Mucosa of gallbladder (tissue), 1 donor: Measurements from ENCODE around the gene CFAP410. TPM values are rescaled to one million over a fixed set of nuclear protein-coding genes. Genes with fewer than 3 reads are reported as not detected.

Source experiments
- DNase-seq: peaks from one replicate; pipeline ENCODE4 v3.0.0-alpha.2; 2020; ENCODE audit warnings: low spot score
- total RNA-seq: library from RNA; stranded (reverse); gene quantifications from one replicate; pipeline ENCODE4 v1.2.1, GENCODE V29; 2021
- donor health status: DM: no; HTN: no; CAD: no.

CFAP410 gene
- total RNA-seq, 1 donor from 2014 or later, result 24.7 TPM

- DNase-seq, result no peak
Measured at GRCh38 chr21:44299085-44299457, 40.1 kb downstream of the CFAP410 start.

GRCh38 chr21:44298301-44298700 lies 40.9 kb downstream of the CFAP410 start:
- DNase-seq, result no peak

GRCh38 chr21:44297525-44298290 lies 41.5 kb downstream of the CFAP410 start:
- peak; percentile 87 for DNase-seq

- no peak for DNase-seq
Measured at GRCh38 chr21:44296916-44297315, 42.3 kb downstream of the CFAP410 start.

GRCh38 chr21:44296103-44296519 lies 43.1 kb downstream of the CFAP410 start:
- no peak for DNase-seq

GRCh38 chr21:44295646-44296045 lies 43.5 kb downstream of the CFAP410 start:
- no peak for DNase-seq

GRCh38 chr21:44295163-44295573 lies 44.0 kb downstream of the CFAP410 start:
- no peak for DNase-seq

GRCh38 chr21:44294391-44295162 lies 44.6 kb downstream of the CFAP410 start:
- peak; percentile 64 for DNase-seq

- no peak for DNase-seq
Measured at GRCh38 chr21:44293551-44294231, 45.5 kb downstream of the CFAP410 start.

- no peak for DNase-seq
Measured at GRCh38 chr21:44292812-44293195, 46.4 kb downstream of the CFAP410 start.

- no peak for DNase-seq
Measured at GRCh38 chr21:44291936-44292811, 47.0 kb downstream of the CFAP410 start.

GRCh38 chr21:44291078-44291935 lies 47.9 kb downstream of the CFAP410 start:
- no peak for DNase-seq

GRCh38 chr21:44290327-44291077 lies 48.7 kb downstream of the CFAP410 start:
- no peak for DNase-seq

GRCh38 chr21:44289381-44290010 lies 49.7 kb downstream of the CFAP410 start:
- no peak for DNase-seq

- no peak for DNase-seq
Measured at GRCh38 chr21:44288251-44289110, 50.7 kb downstream of the CFAP410 start.

GRCh38 chr21:44286716-44287632 lies 52.2 kb downstream of the CFAP410 start:
- DNase-seq, result no peak

- DNase-seq, result no peak
Measured at GRCh38 chr21:44286086-44286715, 53.0 kb downstream of the CFAP410 start.
